ENCODE data around the gene PSTK. TPM values are rescaled to one million over a fixed set of nuclear protein-coding genes. Genes with fewer than 3 reads are reported as not detected.

PSTK gene
- total and polyA plus RNA-seq, 9 of the 15 experiments (the other 6 are each of a cell fraction or from before 2014, with no cell fraction given) = 13.2 to 49.7 (median 18.9) TPM

GRCh38 chr10:122953902-122954730, 26.1 kb upstream of the PSTK start, which contains the start of gene C10orf88 (continued):
- 0 out of 2 replicates have a peak, but pooled peaks have one; percentile 13 for TF ChIP-seq HLTF (IDR thresholded peaks at IDR 0.05)
- TF ChIP-seq, protein P1, sequence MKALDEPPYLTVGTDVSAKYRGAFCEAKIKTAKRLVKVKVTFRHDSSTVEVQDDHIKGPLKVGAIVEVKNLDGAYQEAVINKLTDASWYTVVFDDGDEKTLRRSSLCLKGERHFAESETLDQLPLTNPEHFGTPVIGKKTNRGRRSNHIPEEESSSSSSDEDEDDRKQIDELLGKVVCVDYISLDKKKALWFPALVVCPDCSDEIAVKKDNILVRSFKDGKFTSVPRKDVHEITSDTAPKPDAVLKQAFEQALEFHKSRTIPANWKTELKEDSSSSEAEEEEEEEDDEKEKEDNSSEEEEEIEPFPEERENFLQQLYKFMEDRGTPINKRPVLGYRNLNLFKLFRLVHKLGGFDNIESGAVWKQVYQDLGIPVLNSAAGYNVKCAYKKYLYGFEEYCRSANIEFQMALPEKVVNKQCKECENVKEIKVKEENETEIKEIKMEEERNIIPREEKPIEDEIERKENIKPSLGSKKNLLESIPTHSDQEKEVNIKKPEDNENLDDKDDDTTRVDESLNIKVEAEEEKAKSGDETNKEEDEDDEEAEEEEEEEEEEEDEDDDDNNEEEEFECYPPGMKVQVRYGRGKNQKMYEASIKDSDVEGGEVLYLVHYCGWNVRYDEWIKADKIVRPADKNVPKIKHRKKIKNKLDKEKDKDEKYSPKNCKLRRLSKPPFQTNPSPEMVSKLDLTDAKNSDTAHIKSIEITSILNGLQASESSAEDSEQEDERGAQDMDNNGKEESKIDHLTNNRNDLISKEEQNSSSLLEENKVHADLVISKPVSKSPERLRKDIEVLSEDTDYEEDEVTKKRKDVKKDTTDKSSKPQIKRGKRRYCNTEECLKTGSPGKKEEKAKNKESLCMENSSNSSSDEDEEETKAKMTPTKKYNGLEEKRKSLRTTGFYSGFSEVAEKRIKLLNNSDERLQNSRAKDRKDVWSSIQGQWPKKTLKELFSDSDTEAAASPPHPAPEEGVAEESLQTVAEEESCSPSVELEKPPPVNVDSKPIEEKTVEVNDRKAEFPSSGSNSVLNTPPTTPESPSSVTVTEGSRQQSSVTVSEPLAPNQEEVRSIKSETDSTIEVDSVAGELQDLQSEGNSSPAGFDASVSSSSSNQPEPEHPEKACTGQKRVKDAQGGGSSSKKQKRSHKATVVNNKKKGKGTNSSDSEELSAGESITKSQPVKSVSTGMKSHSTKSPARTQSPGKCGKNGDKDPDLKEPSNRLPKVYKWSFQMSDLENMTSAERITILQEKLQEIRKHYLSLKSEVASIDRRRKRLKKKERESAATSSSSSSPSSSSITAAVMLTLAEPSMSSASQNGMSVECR (CRISPR knock-in tag; IDR thresholded peaks at IDR 0.05) = peak; percentile 53
- TF ChIP-seq, protein P2, sequence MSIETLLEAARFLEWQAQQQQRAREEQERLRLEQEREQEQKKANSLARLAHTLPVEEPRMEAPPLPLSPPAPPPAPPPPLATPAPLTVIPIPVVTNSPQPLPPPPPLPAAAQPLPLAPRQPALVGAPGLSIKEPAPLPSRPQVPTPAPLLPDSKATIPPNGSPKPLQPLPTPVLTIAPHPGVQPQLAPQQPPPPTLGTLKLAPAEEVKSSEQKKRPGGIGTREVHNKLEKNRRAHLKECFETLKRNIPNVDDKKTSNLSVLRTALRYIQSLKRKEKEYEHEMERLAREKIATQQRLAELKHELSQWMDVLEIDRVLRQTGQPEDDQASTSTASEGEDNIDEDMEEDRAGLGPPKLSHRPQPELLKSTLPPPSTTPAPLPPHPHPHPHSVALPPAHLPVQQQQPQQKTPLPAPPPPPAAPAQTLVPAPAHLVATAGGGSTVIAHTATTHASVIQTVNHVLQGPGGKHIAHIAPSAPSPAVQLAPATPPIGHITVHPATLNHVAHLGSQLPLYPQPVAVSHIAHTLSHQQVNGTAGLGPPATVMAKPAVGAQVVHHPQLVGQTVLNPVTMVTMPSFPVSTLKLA (conservative IDR thresholded peaks at IDR 0.05) = peak; percentile 67 to 79
- TF ChIP-seq ADNP (tag; IDR thresholded peaks at IDR 0.05) = no peak
- TF ChIP-seq, protein P3, sequence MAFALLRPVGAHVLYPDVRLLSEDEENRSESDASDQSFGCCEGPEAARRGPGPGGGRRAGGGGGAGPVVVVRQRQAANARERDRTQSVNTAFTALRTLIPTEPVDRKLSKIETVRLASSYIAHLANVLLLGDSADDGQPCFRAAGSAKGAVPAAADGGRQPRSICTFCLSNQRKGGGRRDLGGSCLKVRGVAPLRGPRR (CRISPR knock-in tag; IDR thresholded peaks at IDR 0.05) = no peak
- peak; percentile 70 for TF ChIP-seq ZFX (CRISPR knock-in tag; IDR thresholded peaks at IDR 0.05)
- peak; percentile 76 for TF ChIP-seq NCOA6 (IDR thresholded peaks at IDR 0.05)
- TF ChIP-seq TRIM28 (IDR thresholded peaks at IDR 0.05) = no peak
- TF ChIP-seq ATF1 (CRISPR knock-in tag; IDR thresholded peaks at IDR 0.05) = no peak
- peak; percentile 59 for TF ChIP-seq ATF1 (tag; IDR thresholded peaks at IDR 0.05)
- TF ChIP-seq EP400 (IDR thresholded peaks at IDR 0.05) = peak; percentile 77
- TF ChIP-seq, protein P4, sequence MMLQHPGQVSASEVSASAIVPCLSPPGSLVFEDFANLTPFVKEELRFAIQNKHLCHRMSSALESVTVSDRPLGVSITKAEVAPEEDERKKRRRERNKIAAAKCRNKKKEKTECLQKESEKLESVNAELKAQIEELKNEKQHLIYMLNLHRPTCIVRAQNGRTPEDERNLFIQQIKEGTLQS (IDR thresholded peaks at IDR 0.05) = no peak
- TF ChIP-seq, protein P4 (CRISPR knock-in tag; conservative IDR thresholded peaks at IDR 0.05) = no peak
- no peak for TF ChIP-seq SMARCB1 (IDR thresholded peaks at IDR 0.05; ENCODE audit: insufficient read length, low read depth)
- peak in 1 of 2 experiments; percentile 45; a peak in 2 of 4 replicates for TF ChIP-seq FOXK2 (conservative IDR thresholded peaks at IDR 0.05 in 1 of 2, IDR thresholded peaks at IDR 0.05 in 1 of 2; ENCODE audit: low read depth in 2 of 2)
- TF ChIP-seq MYC (IDR thresholded peaks at IDR 0.05; ENCODE audit: low read depth, low read length) = peak; percentile 52
- no peak for TF ChIP-seq MYC (CRISPR knock-in tag; IDR thresholded peaks at IDR 0.05; ENCODE audit: borderline replicate concordance, low read depth)
- TF ChIP-seq GABPB1 (CRISPR knock-in tag; IDR thresholded peaks at IDR 0.05) = peak; percentile 99
- TF ChIP-seq TBP (optimal IDR thresholded peaks at IDR 0.05; ENCODE audit: low read depth, low read length) = peak; percentile 61
- TF ChIP-seq MEIS2 (IDR thresholded peaks at IDR 0.05; ENCODE audit: partially characterized antibody) = peak; percentile 98
- peak; percentile 74 for TF ChIP-seq CREM (IDR thresholded peaks at IDR 0.05; ENCODE audit: low read depth)
- TF ChIP-seq NRF1 (conservative IDR thresholded peaks at IDR 0.05 in 1 of 2, IDR thresholded peaks at IDR 0.05 in 1 of 2) = peak; percentile 99 to 100

Data from K562 (cell line).